K562 (cell line): Measurements from ENCODE around the gene ELOVL1. TPM values are rescaled to one million over a fixed set of nuclear protein-coding genes. Genes with fewer than 3 reads are reported as not detected.

Source experiments
- ATAC-seq: fragments of 200-7000 bp; cut with Tn5 transposase; 3 replicates; pipeline ENCODE4 v1.9.1; 2020; ENCODE audit warnings: moderate library complexity
- BruUV-seq: library from RNA; stranded (reverse); fragments of 400-500 nt; replicated peaks from 2 replicates; lab custom pipeline; 2021; lab: Mats Ljungman, UMichigan
- CTCF ChIA-PET: fragments of 300-600 bp; formaldehyde crosslinking; extraction: SDS; loops from one replicate; lab custom pipeline; 2021; ENCODE audit warnings: low intra/inter-chr PET ratio; lab: Yijun Ruan, JAX
- POLR2A ChIA-PET: fragments of 300-600, 350-650 bp; sonication (Branson Sonifier 250); formaldehyde crosslinking; extraction: SDS; loops from one replicate; lab custom pipeline; 2021; ENCODE audit warnings: antibody characterized with exemption, inconsistent platforms; lab: Yijun Ruan, JAX
- DNase-seq, 4 experiments: peaks; one replicate each; pipeline versions ENCODE4 v3.0.0 to v3.0.0-alpha.2; 2011 to 2018; ENCODE audit warnings: low spot score in 3 of 4, mixed read lengths in 3 of 4; ENCODE audit errors: extremely low read depth in 1 of 4
- FAIRE-seq: peaks from 2 replicates; lab custom pipeline; 2011; peaks lifted over from hg19 to GRCh38; lab: Jason Lieb, UNC
- H2AFZ ChIP-seq: 2 replicates; pipeline ENCODE4 v1.6.0; 2011; ENCODE audit warnings: low read depth, low read length, control low read depth, inconsistent platforms
- H3K27ac ChIP-seq: fragments of 200-600 bp; 3 replicates; pipeline ENCODE4 v1.8.0; 2011; ENCODE audit warnings: low read depth, mild to moderate bottlenecking, control low read depth, inconsistent platforms, low read length, moderate library complexity, mixed read lengths; ENCODE audit errors: extremely low read depth
- H3K27me3 ChIP-seq, 2 experiments: fragments of 300-600 bp in 1 of 2; 2 replicates in 1 of 2; 3 replicates in 1 of 2; pipeline versions ENCODE4 v1.6.0 to v1.8.0; 2011; ENCODE audit warnings: inconsistent platforms in 2 of 2, low read length in 2 of 2, mild to moderate bottlenecking in 1 of 2, mixed read lengths in 1 of 2, moderate library complexity in 1 of 2; ENCODE audit not compliant: control insufficient read depth in 2 of 2, insufficient read depth in 2 of 2
- H3K36me3 ChIP-seq: fragments of 300-600 bp; 3 replicates; pipeline ENCODE4 v1.8.0; 2011; ENCODE audit warnings: mild to moderate bottlenecking, low read length, inconsistent platforms; ENCODE audit not compliant: control insufficient read depth, insufficient read depth
- H3K4me1 ChIP-seq, 2 experiments: fragments of 200-600 bp in 1 of 2; replicated peaks in 1 of 2; 2 replicates in 1 of 2; 3 replicates in 1 of 2; pipeline versions ENCODE4 v1.5.1 to v1.8.0; 2011; ENCODE audit warnings: inconsistent platforms in 2 of 2, low read length in 2 of 2, mild to moderate bottlenecking in 1 of 2, mixed read lengths in 1 of 2, moderate library complexity in 1 of 2; ENCODE audit not compliant: control insufficient read depth in 2 of 2, insufficient read depth in 2 of 2
- H3K4me2 ChIP-seq: 2 replicates; pipeline ENCODE4 v1.6.1; 2011; ENCODE audit warnings: low read length, control low read depth, inconsistent platforms, mixed read lengths; ENCODE audit not compliant: insufficient read depth
- H3K4me3 ChIP-seq: fragments of 200-600 bp; sonication (generic), shearing (Covaris generic); 2 replicates; pipeline ENCODE4 v1.5.1; 2016; ENCODE audit warnings: control low read depth, inconsistent platforms
- H3K79me2 ChIP-seq: fragments of 200-600 bp; 3 replicates; pipeline ENCODE4 v1.8.0; 2011; ENCODE audit warnings: low read length, inconsistent platforms; ENCODE audit not compliant: control insufficient read depth, insufficient read depth
- H3K9ac ChIP-seq, 2 experiments: 2 replicates each; pipeline versions ENCODE4 v1.6.0 to v1.6.1; 2011; ENCODE audit warnings: low read depth in 2 of 2, low read length in 2 of 2, control low read depth in 1 of 2, inconsistent platforms in 1 of 2, mild to moderate bottlenecking in 1 of 2, mixed read lengths in 1 of 2; ENCODE audit not compliant: insufficient read depth in 1 of 2
- H3K9me1 ChIP-seq: one replicate; pipeline ENCODE4 v1.6.0; 2011; ENCODE audit warnings: inconsistent platforms, mild to moderate bottlenecking, low read length, moderate library complexity; ENCODE audit not compliant: control insufficient read depth, insufficient read depth
- H3K9me3 ChIP-seq: replicated peaks from 2 replicates; pipeline ENCODE4 v1.5.1; 2011; ENCODE audit warnings: low read depth, low read length, inconsistent platforms; ENCODE audit not compliant: control insufficient read depth, insufficient read depth
- H4K20me1 ChIP-seq: replicated peaks from 2 replicates; pipeline ENCODE4 v1.6.1; 2011; ENCODE audit warnings: low read length, inconsistent platforms, mixed read lengths; ENCODE audit not compliant: control insufficient read depth, insufficient read depth
- ARNT ChIP-seq, 2 experiments: fragments of 450-650 bp; IDR thresholded peaks; 2 replicates each; pipeline ENCODE4 v1.6.1; 2016; ENCODE audit warnings: mild to moderate bottlenecking in 1 of 2
- COPS2 ChIP-seq: fragments of 450-650 bp; conservative IDR thresholded peaks from 2 replicates; pipeline ENCODE4 v1.6.1; 2016; ENCODE audit warnings: mild to moderate bottlenecking, moderate library complexity
- CREB3L1 ChIP-seq: fragments of 450-650 bp; IDR thresholded peaks from 2 replicates; pipeline ENCODE4 v1.6.1; 2014; ENCODE audit warnings: low read depth, mild to moderate bottlenecking, moderate library complexity, borderline replicate concordance
- SP2 ChIP-seq: IDR thresholded peaks from 2 replicates; pipeline ENCODE4 v1.6.1; 2011; ENCODE audit warnings: mild to moderate bottlenecking, low read depth, low read length, moderate library complexity; ENCODE audit not compliant: poor library complexity, severe bottlenecking; ENCODE audit errors: extremely low read depth
- ZNF175 ChIP-seq: fragments of 200-800 bp; sonication (Bioruptor generic); IDR thresholded peaks from 2 replicates; pipeline ENCODE4 v1.6.1; 2016; ENCODE audit warnings: low read depth, mild to moderate bottlenecking, missing genetic modification characterization, missing compliant biosample characterization
- ZNF197 ChIP-seq: fragments of 200-800 bp; sonication (Bioruptor generic); IDR thresholded peaks from 2 replicates; pipeline ENCODE4 v1.6.1; 2016; ENCODE audit warnings: low read depth, missing genetic modification characterization, missing compliant biosample characterization
- ZNF24 ChIP-seq: fragments of 450-650 bp; IDR thresholded peaks from 2 replicates; pipeline ENCODE4 v1.6.1; 2016
- WGBS: fragments of 100-300 bp; shearing (Covaris generic); methylation state at CpG from one replicate; pipeline ENCODE4 v1.1.6; 2016; ENCODE audit warnings: low coverage, mixed read lengths; ENCODE audit not compliant: insufficient coverage; ENCODE audit errors: missing lambda C conversion rate; 5-methylcytosine and 5-hydroxymethylcytosine counted together
- in situ Hi-C: fragments of 300-500 bp; cut with MboI; formaldehyde crosslinking; loops from 4 replicates; pipeline ENCODE4 v1.15.0; 2018; ENCODE audit warnings: inconsistent platforms, mixed read lengths
- intact Hi-C: fragments of 100-400 bp; cut with micrococcal nuclease; formaldehyde crosslinking; loops from 2 replicates; pipeline ENCODE4 v1.14.2; 2022
- polyA plus RNA-seq, 8 experiments: library from polyadenylated mRNA; depleted of rRNA in 4 of 8; stranded (reverse) in 5 of 8; unstranded in 3 of 8; fragments of >200 nt; fragmentation: Nextera tagmentation in 2 of 8; fragmentation: Illumina TruSeq in 1 of 8; extraction: Ambion mirVana in 2 of 8; extraction: Trizol in 1 of 8; gene quantifications; 2 replicates each; pipeline versions ENCODE4 v1.2.1 to v1.2.3, GENCODE V29; 2011 to 2014; ENCODE audit warnings: inconsistent platforms in 1 of 8, missing spikeins in 1 of 8
- total RNA-seq, 7 experiments: library from RNA; depleted of rRNA in 6 of 7; stranded (reverse); fragments of >200 nt in 6 of 7; fragmentation: Illumina TruSeq in 2 of 7; extraction: Trizol in 2 of 7; gene quantifications; 2 replicates each; pipeline versions ENCODE4 v1.2.1 to v1.2.3, GENCODE V29; 2011 to 2021; ENCODE audit warnings: low replicate concordance in 1 of 7

The ELOVL1 gene
- total and polyA plus RNA-seq, 9 of the 15 experiments (the other 6 are each of a cell fraction or from before 2014, with no cell fraction given): 51.0 to 157 (median 70.3) TPM

- 76% methylated on average over 18 of the region's 22 CpGs for WGBS
- intact Hi-C loops (no loop called here), in situ Hi-C loops (no loop called here)
- H3K79me2 ChIP-seq: no peaks in the 10 kb centered on the region
- H3K9ac ChIP-seq: no peak overlapping the region
- DNase-seq (no peak), ATAC-seq (no peak), FAIRE-seq (no peak)
- peaks cover 13 to 21% of the 10 kb centered on the region in 2 experiments; a peak in 4 of 5 replicates for H3K4me1 ChIP-seq
- TF ChIP-seq SP2: no peak
- TF ChIP-seq CREB3L1: no peak
- TF ChIP-seq ZNF24: no peak
- TF ChIP-seq ARNT (IDR thresholded peaks at IDR 0.05): no peak
- no peak for TF ChIP-seq COPS2
- no peak for TF ChIP-seq ZNF197 (CRISPR knock-in tag)
- no peak for TF ChIP-seq ZNF175
- no peak overlapping the region for H3K27ac ChIP-seq
- H3K27me3 ChIP-seq: no peaks in the 10 kb centered on the region
- H3K9me1 ChIP-seq: no peaks in the 10 kb centered on the region
- H2AFZ ChIP-seq: no peak overlapping the region
- POLR2A ChIA-PET: interaction anchor here (1.1 kb wide), 1 partner anchor 18 kb away, joined by 3 read pairs; no protein-coding TSS in a partner anchor
- no peaks in the 10 kb centered on the region for H3K9me3 ChIP-seq
- CTCF ChIA-PET: no interaction called here
- BruUV-seq: no TSS peak
- no peaks in the 10 kb centered on the region for H4K20me1 ChIP-seq
- H3K4me3 ChIP-seq: no peak overlapping the region
- H3K4me2 ChIP-seq: no peak overlapping the region
- H3K36me3 ChIP-seq: no peaks in the 10 kb centered on the region
Measured at GRCh38 chr1:43348343-43348808, 19.4 kb downstream of the ELOVL1 start.
